ENCODE data around the gene ARL4D. TPM values are rescaled to one million over a fixed set of nuclear protein-coding genes. Genes with fewer than 3 reads are reported as not detected.

ARL4D gene
- polyA plus RNA-seq (ENCODE audit: insufficient read length in 3 of 3): 10 to 100 TPM in 2 of 3 donors, 1 to 10 TPM in 1; 8.8 to 11.0 (median 10.9) TPM
- long read RNA-seq, donor 1, transcript ARL4D-201 (2 exons, 1,612 nt): major isoform, 8 of 8 reads
- long read RNA-seq, donor 1, partial matches to known transcripts: 0 of 8 reads
- long read RNA-seq, donor 1, other reads (novel, unspliced or antisense): 0 of 8 reads
- long read RNA-seq, donor 2, transcript ARL4D-201 (2 exons, 1,612 nt): major isoform, 11 of 11 reads
- long read RNA-seq, donor 2, partial matches to known transcripts: 0 of 11 reads
- long read RNA-seq, donor 2, other reads (novel, unspliced or antisense): 0 of 11 reads
- long read RNA-seq, donor 3, transcript ARL4D-201 (2 exons, 1,612 nt): major isoform, 8 of 17 reads
- long read RNA-seq, donor 3, partial matches to known transcripts: 9 of 17 reads
- long read RNA-seq, donor 3, other reads (novel, unspliced or antisense): 0 of 17 reads
- long read RNA-seq, donor 4, partial matches to known transcripts: 0 of 2 reads
- long read RNA-seq, donor 4, other reads (novel, unspliced or antisense): 0 of 2 reads
- long read RNA-seq, donor 5: 0 reads
- long read RNA-seq, donor 6, transcript ARL4D-201 (2 exons, 1,612 nt): major isoform, 8 of 17 reads
- long read RNA-seq, donor 6, partial matches to known transcripts: 9 of 17 reads
- long read RNA-seq, donor 6, other reads (novel, unspliced or antisense): 0 of 17 reads
- long read RNA-seq, donor 7, transcript ARL4D-201 (2 exons, 1,612 nt): major isoform, 9 of 9 reads
- long read RNA-seq, donor 7, partial matches to known transcripts: 0 of 9 reads
- long read RNA-seq, donor 7, other reads (novel, unspliced or antisense): 0 of 9 reads
- long read RNA-seq, donor 8: 0 reads
- long read RNA-seq, donor 9, transcript ARL4D-201 (2 exons, 1,612 nt): major isoform, 10 of 10 reads
- long read RNA-seq, donor 9, partial matches to known transcripts: 0 of 10 reads
- long read RNA-seq, donor 9, other reads (novel, unspliced or antisense): 0 of 10 reads
- long read RNA-seq, donor 10, partial matches to known transcripts: 0 of 3 reads
- long read RNA-seq, donor 10, other reads (novel, unspliced or antisense): 0 of 3 reads
- long read RNA-seq, donor 11, partial matches to known transcripts: 0 of 3 reads
- long read RNA-seq, donor 11, other reads (novel, unspliced or antisense): 0 of 3 reads
- long read RNA-seq, donor 12, partial matches to known transcripts: 5 of 9 reads
- long read RNA-seq, donor 12, other reads (novel, unspliced or antisense): 0 of 9 reads
- long read RNA-seq, donor 13: 0 reads
- long read RNA-seq, donor 14, transcript ARL4D-201 (2 exons, 1,612 nt): major isoform, 10 of 10 reads
- long read RNA-seq, donor 14, partial matches to known transcripts: 0 of 10 reads
- long read RNA-seq, donor 14, other reads (novel, unspliced or antisense): 0 of 10 reads
- long read RNA-seq, donor 15, transcript ARL4D-201 (2 exons, 1,612 nt): major isoform, 5 of 10 reads
- long read RNA-seq, donor 15, partial matches to known transcripts: 5 of 10 reads
- long read RNA-seq, donor 15, other reads (novel, unspliced or antisense): 0 of 10 reads
- long read RNA-seq, donor 16, transcript ARL4D-201 (2 exons, 1,612 nt): major isoform, 15 of 15 reads
- long read RNA-seq, donor 16, partial matches to known transcripts: 0 of 15 reads
- long read RNA-seq, donor 16, other reads (novel, unspliced or antisense): 0 of 15 reads

DNA sequence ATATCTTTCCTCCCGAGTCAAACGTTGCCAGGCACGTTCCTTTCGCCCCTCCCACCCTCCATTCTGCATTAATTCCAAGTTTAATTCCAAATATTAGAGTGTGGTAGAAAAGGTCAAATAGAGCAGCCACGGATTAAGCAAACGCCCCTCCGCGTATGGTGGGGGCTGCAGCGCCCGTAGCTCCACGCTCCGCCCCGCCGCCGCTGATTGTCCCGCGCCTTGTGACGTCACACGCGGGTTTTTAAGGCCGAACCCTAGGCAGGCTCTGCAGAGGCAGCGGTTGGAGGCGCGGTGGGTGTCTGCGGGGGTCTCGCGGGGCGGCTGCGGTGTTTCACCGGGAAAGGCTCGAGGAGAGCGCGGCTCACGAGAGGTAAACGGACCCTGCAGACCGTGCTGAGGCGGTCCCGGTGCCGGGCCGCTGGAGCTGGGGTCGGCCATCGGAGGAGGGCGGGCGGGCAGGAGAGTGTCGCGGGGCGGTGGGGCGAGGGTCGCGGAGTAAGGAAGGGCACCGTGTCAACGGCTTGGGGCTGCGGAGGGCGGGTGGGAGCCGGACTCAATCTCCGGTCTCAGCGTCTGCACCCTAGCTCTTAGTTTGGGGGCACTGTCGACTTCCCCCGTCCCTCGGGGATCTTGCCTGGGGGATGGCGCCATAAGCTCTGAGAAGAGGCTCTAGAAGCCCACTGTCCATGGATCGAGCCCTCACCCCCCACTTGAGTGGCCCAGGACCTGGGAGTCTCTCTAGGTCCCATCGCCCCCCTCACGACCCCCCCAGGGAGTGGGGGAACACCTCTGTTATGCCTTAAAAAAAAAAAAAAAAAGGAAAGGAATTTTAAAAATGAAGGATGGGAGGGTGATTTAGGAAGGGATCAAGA, at the start of gene ARL4D:
Gene ARL4D (plus strand): TSS at position 270 of the 872 bp plus-strand sequence. CDS start 740 bp downstream, outside the sequence.
- peak in 10 of 11 donors; percentile 68 to 87 (median 81) for DNase-seq (ENCODE audit: extremely low read depth in 1 of 11, low read depth in 9 of 11, low spot score in 4 of 11)

DNA sequence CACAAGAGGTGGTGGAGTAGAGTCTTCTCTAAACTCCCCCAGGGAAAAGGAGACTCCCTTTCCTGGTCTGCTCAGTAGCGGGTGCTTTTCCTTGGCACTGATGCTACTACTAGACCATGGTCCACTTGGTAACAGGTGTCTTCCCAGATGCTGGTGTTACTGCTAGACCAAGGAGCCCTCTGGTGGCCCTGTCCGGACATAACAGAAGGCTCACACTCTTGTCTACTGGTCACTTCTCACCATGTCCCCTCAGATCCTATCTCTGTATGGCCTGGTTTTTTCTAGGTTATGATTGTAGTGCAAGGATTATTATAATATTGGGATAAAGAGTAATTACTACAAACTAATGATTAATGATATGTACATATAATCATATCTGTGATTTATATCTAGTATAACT, 49.7 kb upstream of the ARL4D start:
- DNase-seq (ENCODE audit: extremely low read depth in 1 of 11, low read depth in 9 of 11, low spot score in 4 of 11): no peak

GRCh38 chr17:43350888-43351361, 47.9 kb upstream of the ARL4D start:
- DNase-seq (ENCODE audit: extremely low read depth in 1 of 11, low read depth in 9 of 11, low spot score in 4 of 11): no peak

- DNase-seq (ENCODE audit: extremely low read depth in 1 of 11, low read depth in 9 of 11, low spot score in 4 of 11): no peak
These were observed 47.1 kb upstream of the ARL4D start for GRCh38 chr17:43351691-43352090.

DNA sequence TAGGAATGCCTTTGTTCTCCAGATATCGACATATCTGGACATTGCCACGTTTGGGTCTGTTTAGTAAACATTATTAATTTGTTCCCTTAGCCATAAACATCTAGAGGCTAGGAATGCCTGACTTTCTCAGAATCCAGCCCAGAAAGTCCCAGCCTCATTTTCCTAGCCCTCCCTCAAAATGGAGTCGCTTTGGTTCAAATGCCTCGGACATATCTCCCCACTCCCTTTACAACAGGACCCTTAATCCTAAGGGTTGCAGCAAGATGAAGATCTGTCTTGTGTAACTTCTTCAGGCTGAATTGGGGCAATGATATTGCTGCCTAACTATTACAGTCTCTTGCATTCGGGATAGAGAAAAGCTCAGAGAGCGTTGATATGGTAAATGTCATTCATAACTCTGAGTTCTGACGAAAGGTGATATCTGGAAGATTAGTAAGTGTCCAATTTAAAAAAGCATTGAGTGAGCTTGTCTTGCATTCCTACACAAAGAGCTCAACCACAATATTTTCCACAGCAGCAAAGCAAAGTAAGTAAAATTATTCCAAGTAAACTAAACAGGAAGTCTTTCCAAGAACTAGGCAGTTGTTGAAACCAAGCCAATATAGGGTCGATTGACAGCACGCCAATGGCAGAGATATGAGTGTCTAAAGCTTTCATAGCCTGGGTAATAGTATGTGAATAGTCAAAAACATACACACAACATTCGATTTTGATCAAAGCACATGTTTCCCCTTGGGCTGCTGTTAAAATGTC, 46.0 kb upstream of the ARL4D start:
- DNase-seq (ENCODE audit: extremely low read depth in 1 of 11, low read depth in 9 of 11, low spot score in 4 of 11): no peak

GRCh38 chr17:43353393-43353792, 45.4 kb upstream of the ARL4D start:
- DNase-seq (ENCODE audit: extremely low read depth in 1 of 11, low read depth in 9 of 11, low spot score in 4 of 11): no peak

DNA sequence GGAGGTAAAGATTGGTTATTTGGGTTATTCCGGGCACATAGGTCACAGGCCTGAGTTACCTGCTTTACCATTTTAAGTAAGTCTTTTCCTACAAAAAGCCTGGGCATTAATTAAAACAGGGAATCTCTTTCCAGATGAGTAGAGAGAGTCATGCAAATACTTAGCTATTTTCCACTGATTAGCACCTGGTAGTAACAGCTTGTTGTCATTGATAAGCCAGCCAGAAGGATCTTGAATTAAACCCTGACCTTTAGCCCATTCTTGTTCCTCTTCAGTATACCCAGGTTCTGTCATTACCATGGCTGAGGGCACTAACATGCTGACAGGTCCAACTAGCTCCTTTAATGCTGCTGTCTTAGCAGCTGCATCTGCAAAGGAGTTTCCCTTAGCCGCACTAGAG, 44.4 kb upstream of the ARL4D start:
- no peak for DNase-seq (ENCODE audit: extremely low read depth in 1 of 11, low read depth in 9 of 11, low spot score in 4 of 11)

DNA sequence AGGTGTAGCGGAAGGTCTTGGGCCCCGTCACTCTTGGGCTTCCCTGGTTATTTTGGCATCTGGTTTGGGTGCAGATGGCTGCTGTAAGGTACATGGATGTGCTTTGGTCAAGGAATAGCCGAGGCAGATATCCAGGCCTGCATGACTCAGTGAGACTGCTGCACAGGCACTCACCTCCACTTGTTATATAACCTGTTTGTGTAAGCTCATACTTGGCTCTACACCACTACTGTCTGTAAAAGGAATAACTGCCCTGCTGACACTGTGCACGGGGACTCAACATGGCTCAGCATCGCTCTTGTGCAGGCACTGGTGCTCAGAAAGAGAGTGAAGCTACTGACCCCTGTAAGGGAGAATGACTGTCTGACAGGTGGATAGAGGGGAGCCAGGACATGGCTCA, 42.3 kb upstream of the ARL4D start:
- DNase-seq (ENCODE audit: extremely low read depth in 1 of 11, low read depth in 9 of 11, low spot score in 4 of 11): no peak

GRCh38 chr17:43356999-43357398, 41.8 kb upstream of the ARL4D start:
- DNase-seq (ENCODE audit: extremely low read depth in 1 of 11, low read depth in 9 of 11, low spot score in 4 of 11): no peak

GRCh38 chr17:43359469-43360110, 39.2 kb upstream of the ARL4D start:
- no peak for DNase-seq (ENCODE audit: extremely low read depth in 1 of 11, low read depth in 9 of 11, low spot score in 4 of 11)

DNA sequence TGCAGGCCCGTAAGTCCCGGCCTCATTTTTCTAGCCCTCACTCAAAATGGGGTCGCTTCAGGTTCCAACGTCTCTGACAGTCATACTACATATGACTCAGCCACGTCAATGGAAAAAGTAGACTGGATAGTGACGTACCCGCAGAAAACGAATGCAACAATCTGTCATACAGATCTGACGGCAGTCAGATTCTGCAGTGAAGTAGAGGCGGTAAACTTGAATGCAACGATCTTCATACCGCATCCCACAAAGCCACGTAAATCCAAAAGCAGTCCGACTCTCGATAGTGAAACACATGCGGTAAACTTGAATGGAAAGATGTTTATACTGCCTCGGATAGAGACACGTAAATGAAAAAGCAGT, 38.4 kb upstream of the ARL4D start:
- peak in 6 of 11 donors; percentile 47 to 68 (median 62) for DNase-seq (ENCODE audit: extremely low read depth in 1 of 11, low read depth in 9 of 11, low spot score in 4 of 11)

DNA sequence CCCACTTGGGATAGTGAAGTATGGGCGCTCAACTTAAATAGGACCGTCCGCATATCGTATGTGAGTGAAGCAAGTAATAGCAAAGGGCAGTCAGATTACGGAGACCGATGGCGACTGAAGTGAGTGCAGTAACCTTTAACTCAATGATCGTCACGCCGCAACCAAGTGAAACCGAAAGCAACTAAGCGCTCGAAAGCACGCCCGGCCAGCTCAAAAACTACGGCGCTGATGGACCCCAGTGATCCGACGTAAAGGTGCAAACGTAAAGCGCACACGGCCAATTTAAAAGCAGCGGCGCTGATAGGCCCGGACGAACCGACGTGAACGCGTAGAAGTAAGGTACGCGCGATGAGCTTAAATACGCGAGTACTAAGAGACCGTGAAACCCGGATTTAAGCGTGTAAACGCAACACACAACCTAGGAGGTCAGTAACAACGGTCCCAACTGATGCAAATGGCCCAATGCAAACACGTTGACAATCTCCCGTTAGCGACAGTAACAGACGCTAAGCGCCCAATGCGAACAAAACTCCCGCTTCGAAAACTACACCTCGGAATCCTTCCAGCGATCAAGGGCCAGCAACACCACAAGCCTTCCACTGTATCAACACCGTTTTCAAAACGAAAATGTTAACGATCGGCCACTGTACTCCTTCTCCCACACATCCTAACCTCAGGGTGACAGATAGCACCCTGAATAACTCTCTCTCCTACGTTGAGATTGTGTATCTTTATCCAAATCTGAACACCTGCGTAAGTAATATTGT, 37.9 kb upstream of the ARL4D start:
- peak; percentile 84 to 100 (median 98) for DNase-seq (ENCODE audit: extremely low read depth in 1 of 11, low read depth in 9 of 11, low spot score in 4 of 11)

GRCh38 chr17:43363181-43363925, 35.4 kb upstream of the ARL4D start:
- no peak for DNase-seq (ENCODE audit: extremely low read depth in 1 of 11, low read depth in 9 of 11, low spot score in 4 of 11)

DNA sequence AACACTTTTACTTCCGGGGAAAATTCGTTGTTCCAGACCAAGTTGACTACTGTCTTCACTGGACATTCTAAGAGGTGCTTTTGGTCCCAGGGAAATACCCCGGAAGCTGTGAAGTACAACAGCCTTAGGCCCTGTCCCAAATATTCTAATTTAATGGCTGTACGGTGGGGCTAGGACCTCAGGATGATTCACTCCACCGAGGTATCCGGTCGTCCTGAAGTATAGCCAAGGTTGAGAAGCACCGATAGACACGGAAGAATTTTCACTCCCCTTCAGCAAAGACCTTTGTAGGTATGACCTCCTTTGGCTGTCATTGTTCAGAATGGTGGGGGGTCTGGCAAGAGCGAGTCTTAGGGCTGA, 34.9 kb upstream of the ARL4D start:
- DNase-seq (ENCODE audit: extremely low read depth in 1 of 11, low read depth in 9 of 11, low spot score in 4 of 11): no peak

GRCh38 chr17:43365356-43365755, 33.4 kb upstream of the ARL4D start:
- no peak for DNase-seq (ENCODE audit: extremely low read depth in 1 of 11, low read depth in 9 of 11, low spot score in 4 of 11)
